Kidney (tissue), 14 donors: ENCODE results near the gene RGL1. TPM values are rescaled to one million over a fixed set of nuclear protein-coding genes. Genes with fewer than 3 reads are reported as not detected.

ENCODE experiments used
- DNase-seq, 5 donors: peaks; one replicate each; pipeline ENCODE4 v3.0.0-alpha.2; 2013 to 2020
- FAIRE-seq: peaks from 2 replicates; lab custom pipeline; 2012; peaks lifted over from hg19 to GRCh38; lab: Jason Lieb, UNC
- H3K27ac ChIP-seq, 2 donors: one replicate each; pipeline ENCODE4 v1.7.0; 2013; ENCODE audit warnings: low read depth in 2 of 2, low read length in 2 of 2, inconsistent platforms in 1 of 2
- H3K27me3 ChIP-seq: one replicate; pipeline ENCODE4 v1.7.1; 2013; ENCODE audit warnings: low read length, inconsistent platforms; ENCODE audit not compliant: control insufficient read depth, insufficient read depth
- H3K36me3 ChIP-seq, 3 donors: one replicate each; pipeline versions ENCODE4 v1.7.0 to v1.7.1; 2013; ENCODE audit warnings: low read length in 3 of 3, control low read depth in 1 of 3, inconsistent platforms in 1 of 3; ENCODE audit not compliant: insufficient read depth in 3 of 3, control insufficient read depth in 2 of 3
- H3K4me1 ChIP-seq, 3 donors: one replicate each; pipeline versions ENCODE4 v1.7.0 to v1.7.1; 2013; ENCODE audit warnings: low read length in 3 of 3, inconsistent platforms in 1 of 3, low read depth in 1 of 3; ENCODE audit not compliant: control insufficient read depth in 2 of 3, insufficient read depth in 2 of 3
- H3K4me3 ChIP-seq, 3 donors: one replicate each; pipeline versions ENCODE4 v1.7.0 to v1.8.1; 2013; ENCODE audit warnings: low read length in 3 of 3, control low read depth in 1 of 3, inconsistent platforms in 1 of 3
- H3K9ac ChIP-seq, 3 donors: one replicate each; pipeline versions ENCODE4 v1.7.0 to v1.7.1; 2013; ENCODE audit warnings: low read length in 3 of 3, control low read depth in 1 of 3, inconsistent platforms in 1 of 3
- H3K9me3 ChIP-seq, 3 donors: one replicate each; pipeline versions ENCODE4 v1.7.0 to v1.7.1; 2013; ENCODE audit warnings: low read length in 3 of 3, control low read depth in 1 of 3, inconsistent platforms in 1 of 3; ENCODE audit not compliant: control insufficient read depth in 2 of 3, insufficient read depth in 1 of 3
- intact Hi-C: fragments of 100-400 bp; cut with DNase I; formaldehyde crosslinking; loops from one replicate; pipeline ENCODE4 v1.11.1; 2022
- polyA plus RNA-seq: library from polyadenylated mRNA; stranded (reverse); fragments of 350-450 nt; fragmentation: Illumina TruSeq; extraction: RNeasy Lipid Tissue Mini Kit (QIAGEN cat#74804); gene quantifications from one replicate; pipeline ENCODE4 v1.2.3, GENCODE V29; 2014; ENCODE audit warnings: low read depth, low replicate concordance; ENCODE audit not compliant: insufficient read depth
- total RNA-seq: library from RNA; stranded (reverse); fragmentation: NEBNext Ultra II Directional; extraction: Animal tissue kit (Norgen Biotek cat#: 25700); gene quantifications from one replicate; pipeline ENCODE4 v1.2.1, GENCODE V29; 2021
- TF ChIP-seq, protein P1 (sequence below): IDR thresholded peaks from 3 replicates; pipeline ENCODE4 v1.5.1; 2012; ENCODE audit warnings: mild to moderate bottlenecking, moderate library complexity, borderline replicate concordance; ENCODE audit not compliant: insufficient read depth; ENCODE audit errors: extremely low read depth
- donor health status: control.
- donor health status: control.
- donor health status: control.
- donor health status: control.
- donor health status: control.
- donor health status: DM: yes; HTN: yes; CAD: no.
- donor health status: Normal renal cell carcinoma (clear cell type).

RGL1 gene
- total and polyA plus RNA-seq, 2 donors from 2014 or later: 17.3 to 30.7 TPM

DNA sequence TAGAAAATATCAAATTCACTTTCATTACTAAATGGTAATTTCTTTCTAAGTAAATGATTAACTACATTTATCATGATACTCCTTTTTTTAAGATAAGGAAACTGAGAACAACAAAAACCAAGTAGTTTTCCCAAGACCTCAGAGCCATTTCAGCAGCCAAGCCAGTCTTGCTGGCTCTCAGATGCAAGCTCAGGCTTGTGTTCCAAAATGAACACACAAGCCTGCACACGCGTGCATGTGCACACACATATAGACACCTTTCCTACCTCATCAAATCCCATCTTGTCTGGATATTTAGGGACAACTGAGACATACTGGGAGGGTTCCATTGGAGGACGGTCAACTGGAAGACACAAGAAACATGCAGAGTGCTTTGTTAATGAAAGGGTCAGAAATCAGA lies 149.6 kb downstream of the RGL1 start:
- DNase-seq (no peak), FAIRE-seq (no peak)
- H3K9me3 ChIP-seq: no peaks in the 10 kb centered on the region
- no peak overlapping the region for H3K9ac ChIP-seq
- TF ChIP-seq, protein P1, sequence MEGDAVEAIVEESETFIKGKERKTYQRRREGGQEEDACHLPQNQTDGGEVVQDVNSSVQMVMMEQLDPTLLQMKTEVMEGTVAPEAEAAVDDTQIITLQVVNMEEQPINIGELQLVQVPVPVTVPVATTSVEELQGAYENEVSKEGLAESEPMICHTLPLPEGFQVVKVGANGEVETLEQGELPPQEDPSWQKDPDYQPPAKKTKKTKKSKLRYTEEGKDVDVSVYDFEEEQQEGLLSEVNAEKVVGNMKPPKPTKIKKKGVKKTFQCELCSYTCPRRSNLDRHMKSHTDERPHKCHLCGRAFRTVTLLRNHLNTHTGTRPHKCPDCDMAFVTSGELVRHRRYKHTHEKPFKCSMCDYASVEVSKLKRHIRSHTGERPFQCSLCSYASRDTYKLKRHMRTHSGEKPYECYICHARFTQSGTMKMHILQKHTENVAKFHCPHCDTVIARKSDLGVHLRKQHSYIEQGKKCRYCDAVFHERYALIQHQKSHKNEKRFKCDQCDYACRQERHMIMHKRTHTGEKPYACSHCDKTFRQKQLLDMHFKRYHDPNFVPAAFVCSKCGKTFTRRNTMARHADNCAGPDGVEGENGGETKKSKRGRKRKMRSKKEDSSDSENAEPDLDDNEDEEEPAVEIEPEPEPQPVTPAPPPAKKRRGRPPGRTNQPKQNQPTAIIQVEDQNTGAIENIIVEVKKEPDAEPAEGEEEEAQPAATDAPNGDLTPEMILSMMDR: no peak
- no peaks in the 10 kb centered on the region for H3K36me3 ChIP-seq
- no peaks in the 10 kb centered on the region for H3K27me3 ChIP-seq
- H3K27ac ChIP-seq: no peak overlapping the region
- intact Hi-C loops: no loop called here
- no peak overlapping the region for H3K4me3 ChIP-seq
- H3K4me1 ChIP-seq: no peaks in the 10 kb centered on the region

DNA sequence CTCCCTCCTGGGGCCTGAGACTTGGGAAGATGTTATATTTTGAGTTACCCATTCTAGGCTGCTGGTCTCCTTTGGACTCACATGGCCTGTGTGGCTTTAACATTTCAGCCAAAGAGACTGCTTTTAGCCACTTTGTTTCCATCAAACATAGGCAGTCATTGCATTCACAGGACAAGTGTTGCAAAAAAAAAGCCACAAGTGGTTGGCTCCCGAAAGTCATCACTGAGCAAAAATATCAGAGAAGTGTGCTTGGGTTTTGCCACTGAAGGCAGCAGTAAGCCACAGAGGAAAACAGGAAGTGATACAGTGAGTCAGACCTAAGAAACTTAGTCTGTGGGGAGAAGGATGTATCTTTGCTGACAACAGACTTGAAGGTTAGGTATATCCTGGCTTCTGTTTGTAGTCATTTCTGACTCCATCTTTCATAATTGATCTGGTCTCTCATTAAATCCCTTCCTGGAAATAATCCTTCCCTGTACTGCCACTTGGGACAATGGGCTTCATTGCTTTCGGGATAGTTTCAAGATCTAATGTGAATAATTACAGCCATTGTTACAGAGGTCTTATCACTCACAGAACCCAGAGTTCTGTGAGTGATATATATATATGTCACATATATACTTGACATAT lies 151.8 kb downstream of the RGL1 start:
- Histone ChIP-seq H3K9ac (no peak overlapping the region), H3K4me3 (no peak overlapping the region), H3K36me3 (no peaks in the 10 kb centered on the region), H3K9me3 (no peaks in the 10 kb centered on the region), H3K27me3 (no peaks in the 10 kb centered on the region), H3K27ac (no peak overlapping the region), H3K4me1 (no peaks in the 10 kb centered on the region)
- intact Hi-C loops: no loop called here
- DNase-seq (no peak), FAIRE-seq (no peak)
- TF ChIP-seq, protein P1: no peak

DNA sequence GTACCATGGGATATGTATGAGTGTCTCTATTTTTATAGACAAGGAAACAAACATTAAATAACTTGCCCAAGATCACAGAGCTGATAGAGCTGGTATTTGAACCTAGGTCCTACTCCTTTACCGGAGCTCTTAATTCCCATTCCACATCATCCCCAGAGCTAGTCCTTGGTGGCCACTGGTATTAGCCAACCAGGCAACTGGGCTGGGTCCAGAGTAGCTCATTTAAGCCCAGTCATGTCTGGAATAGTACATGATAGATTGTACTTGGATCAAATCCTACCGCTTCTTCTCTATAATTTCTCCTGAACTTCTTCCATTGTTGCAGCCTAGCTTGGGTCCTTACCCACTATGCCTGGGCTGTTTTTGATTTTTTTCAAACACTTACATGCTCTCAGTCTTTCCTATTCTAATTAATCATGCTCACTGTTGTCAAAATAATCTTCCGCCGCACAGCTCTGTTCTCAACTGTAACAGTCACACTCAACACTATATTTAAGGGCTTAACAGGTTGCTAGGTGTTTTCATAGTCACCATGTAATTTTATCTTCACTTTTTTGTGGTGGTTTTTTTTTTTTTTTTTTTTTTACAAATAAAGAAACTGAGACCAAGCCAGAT lies 152.4 kb downstream of the RGL1 start:
- H3K36me3 ChIP-seq: no peaks in the 10 kb centered on the region
- H3K4me1 ChIP-seq: no peaks in the 10 kb centered on the region
- H3K9ac ChIP-seq: no peak overlapping the region
- intact Hi-C loops: no loop called here
- TF ChIP-seq, protein P1: no peak
- no peaks in the 10 kb centered on the region for H3K9me3 ChIP-seq
- no peaks in the 10 kb centered on the region for H3K27me3 ChIP-seq
- no peak overlapping the region for H3K27ac ChIP-seq
- FAIRE-seq (no peak), DNase-seq (no peak)
- H3K4me3 ChIP-seq: no peak overlapping the region
